ENCODE measurements around the gene KIDINS220.

Gene KIDINS220

DNA sequence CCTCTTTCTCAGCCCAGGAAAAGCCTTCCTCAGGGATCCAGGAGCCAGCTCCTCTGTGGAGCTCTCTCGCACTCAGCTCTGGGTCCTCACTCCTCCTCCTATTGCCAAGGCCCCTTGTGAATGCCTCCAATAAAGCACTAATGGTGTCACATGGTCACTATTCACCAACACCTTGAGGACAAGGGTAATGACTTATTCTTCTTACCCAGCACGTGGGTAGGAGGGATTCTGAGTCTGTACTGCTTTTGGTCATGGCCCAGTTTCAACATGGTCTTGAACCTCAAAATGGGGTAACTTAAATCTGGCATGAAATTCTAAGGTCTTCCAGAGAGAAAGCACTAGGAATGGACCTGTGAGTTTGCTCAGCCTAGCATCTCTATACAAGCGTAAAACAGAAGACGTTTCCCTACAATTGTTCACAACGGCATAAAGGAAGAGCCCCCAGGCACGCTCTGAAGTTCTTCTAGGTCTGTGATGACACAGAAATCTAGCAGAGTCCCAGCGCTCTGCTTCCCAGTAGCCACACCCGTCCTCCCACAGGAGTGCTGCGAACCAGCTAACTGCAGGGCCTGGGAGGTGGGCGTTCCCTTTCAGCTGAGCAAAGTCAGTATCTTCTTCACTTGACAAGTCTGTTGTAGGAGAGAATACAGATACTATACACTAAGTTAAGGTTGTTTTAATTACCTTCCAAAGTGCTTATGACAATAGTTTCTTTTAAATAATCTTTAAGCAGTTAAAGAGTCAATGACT is 14.6 kb upstream of the KIDINS220 start:
- no peak for DNase-seq (ENCODE audit: low read depth in 2 of 2)

- no peak for DNase-seq (ENCODE audit: low read depth in 2 of 2)
Measured at GRCh38 chr2:8850845-8851487, 13.6 kb upstream of the KIDINS220 start.

- DNase-seq (ENCODE audit: low read depth in 2 of 2), result no peak
Measured at GRCh38 chr2:8849327-8849726, 11.9 kb upstream of the KIDINS220 start.

DNA sequence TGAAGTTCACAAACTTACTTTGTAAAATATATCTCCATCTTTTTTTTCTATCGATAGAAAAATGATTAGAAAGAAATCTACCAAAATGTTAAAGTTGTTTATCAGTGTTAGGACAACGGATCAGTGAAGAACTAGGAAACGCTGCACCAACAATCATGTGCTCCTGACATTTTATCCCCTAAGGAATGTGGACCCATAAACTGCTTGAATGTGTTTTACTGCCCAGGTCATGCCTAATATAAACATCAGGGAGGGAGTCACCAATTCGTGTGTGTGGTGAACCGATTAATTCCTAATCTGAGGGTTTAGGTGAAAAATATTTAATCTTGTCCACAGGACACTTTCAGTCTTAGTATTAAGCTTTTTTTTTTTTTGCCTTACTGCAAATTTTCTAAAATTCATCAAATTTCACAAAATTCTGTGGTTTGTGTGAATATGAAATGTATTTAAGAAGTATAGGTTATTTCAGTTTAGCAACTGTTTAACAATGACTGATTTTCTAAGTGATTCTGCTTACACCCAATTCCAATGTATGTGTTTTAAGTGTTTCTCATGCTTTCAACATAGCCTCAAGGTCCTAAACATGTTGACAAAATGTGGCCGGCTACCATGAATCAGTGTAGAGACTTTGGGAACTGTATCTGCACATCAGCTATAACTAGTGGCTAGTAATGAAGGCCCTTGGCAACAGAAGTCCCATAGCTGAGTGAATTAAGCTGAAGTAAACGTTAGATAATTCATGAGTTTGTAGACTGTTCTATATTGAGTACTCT is 11.1 kb upstream of the KIDINS220 start:
- no peak for DNase-seq (ENCODE audit: low read depth in 2 of 2)

DNA sequence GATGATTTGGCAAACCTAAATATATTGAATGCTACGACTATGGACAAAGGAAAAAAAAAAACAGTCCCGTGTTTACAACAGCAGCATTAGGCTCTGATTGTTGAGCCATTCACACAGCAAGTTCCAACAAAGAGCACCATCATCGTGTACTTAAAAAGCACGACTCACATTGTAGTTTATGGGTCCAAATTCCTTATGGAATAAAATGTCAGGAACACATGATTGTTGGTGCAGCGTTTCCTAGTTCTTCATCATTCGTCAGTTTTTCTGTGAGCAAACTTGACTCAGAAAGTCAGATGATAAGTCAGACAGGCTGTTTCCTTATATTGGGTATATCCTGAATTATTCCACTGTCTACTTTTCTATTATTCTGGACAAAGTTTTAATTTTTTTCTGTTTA is 10.0 kb upstream of the KIDINS220 start:
- no peak for DNase-seq (ENCODE audit: low read depth in 2 of 2)

- no peak for DNase-seq (ENCODE audit: low read depth in 2 of 2)
Measured at GRCh38 chr2:8841932-8842331, 4.5 kb upstream of the KIDINS220 start.

- DNase-seq (ENCODE audit: low read depth in 2 of 2), result no peak
Measured at GRCh38 chr2:8840475-8841091, 3.2 kb upstream of the KIDINS220 start.

DNA sequence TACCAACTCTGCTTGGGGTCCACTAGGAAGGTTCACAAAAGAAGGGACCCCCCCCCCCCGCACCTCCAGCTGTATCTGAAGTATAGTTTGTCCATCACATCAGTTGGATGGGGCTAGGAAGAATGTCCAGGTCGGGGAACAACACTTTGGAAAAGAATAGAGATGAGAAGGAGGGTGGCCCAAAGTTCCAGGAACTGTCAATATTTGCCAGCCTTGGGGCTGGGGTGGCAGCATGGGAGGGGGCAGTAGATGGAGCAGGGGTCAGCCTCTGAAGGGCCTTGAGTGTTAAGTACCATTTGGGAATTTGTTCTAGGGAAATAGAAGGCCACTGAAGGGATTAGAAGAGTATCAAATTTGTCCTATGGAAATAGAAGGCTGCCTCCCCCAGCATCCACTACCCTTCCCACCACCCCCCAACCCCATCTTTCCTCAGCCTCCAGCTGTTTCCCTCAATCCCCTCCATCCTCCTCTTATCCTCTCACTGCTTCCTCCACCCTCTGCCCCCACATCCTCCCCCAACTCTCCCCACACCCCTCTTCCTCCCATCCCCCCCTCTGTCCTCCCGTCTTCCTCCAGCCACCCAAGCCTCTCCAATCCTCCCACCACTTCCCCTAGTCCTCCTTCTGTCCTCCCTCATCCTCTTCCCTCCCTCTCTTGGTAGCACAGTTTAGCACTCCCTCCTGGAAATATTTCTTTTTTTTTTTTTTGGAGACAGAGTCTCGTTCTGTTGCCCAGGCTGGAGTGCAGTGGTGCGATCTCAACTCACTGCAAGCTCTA is 2.0 kb upstream of the KIDINS220 start:
- DNase-seq (ENCODE audit: low read depth in 2 of 2), result no peak

DNA sequence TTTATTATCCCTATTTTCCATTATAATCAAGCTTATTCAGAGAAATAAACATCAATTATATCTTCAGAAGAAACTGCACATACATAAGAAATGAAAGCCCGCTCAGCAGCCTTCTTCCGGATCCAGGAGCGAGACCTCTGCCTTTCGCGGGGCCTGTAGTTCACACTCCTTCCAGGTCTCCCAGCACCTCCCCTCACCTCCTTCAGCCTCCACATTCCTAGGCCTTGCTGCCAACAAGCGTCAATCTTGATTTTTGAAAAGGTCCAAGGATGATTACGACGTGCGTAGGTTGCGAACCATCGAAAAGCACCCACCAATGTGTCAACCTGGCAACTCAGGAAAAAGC is 355 bp upstream of the KIDINS220 start:
- no peak for DNase-seq (ENCODE audit: low read depth in 2 of 2)

GRCh38 chr2:8835279-8835678 is 2.1 kb downstream of the KIDINS220 start:
- DNase-seq (ENCODE audit: low read depth in 2 of 2), result no peak

DNA sequence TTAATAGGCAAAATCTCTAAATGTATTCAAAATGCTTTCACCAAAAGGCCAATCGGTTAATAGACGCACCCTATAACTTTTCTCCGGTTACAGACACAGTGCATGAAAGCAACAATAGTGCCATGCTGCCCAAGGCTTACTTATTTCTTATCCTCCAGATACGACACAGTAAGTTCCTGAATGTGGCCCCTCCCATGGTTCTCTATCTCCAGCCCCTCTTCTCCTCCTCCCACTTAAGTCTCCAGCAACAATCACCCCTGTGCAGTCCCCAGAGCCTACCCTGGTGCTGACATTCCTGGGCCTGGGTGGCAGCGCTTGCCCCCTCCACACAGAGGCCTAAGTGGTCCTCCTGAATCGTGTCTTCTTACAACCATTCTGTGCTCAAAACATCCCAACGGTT is 3.6 kb downstream of the KIDINS220 start:
- no peak for DNase-seq (ENCODE audit: low read depth in 2 of 2)

DNA sequence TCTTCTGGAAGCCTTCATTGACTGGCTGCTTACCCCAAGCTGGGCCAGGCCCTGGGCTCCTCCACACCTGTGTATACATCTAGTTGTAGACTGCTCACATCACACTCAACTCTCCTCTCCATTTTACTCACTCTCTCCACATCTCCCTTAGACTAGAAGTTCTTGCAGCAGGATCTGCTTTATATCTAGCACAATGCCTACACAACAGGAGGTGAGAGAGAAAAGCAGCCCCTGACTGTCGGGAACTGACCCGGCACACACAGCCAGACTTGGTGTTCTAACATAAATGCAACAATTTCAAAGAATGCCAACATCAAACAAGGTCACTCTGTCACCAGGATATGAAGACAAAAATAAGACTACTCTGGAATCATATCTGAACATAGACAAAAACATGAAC is 5.9 kb downstream of the KIDINS220 start:
- DNase-seq (ENCODE audit: low read depth in 2 of 2), result no peak

DNA sequence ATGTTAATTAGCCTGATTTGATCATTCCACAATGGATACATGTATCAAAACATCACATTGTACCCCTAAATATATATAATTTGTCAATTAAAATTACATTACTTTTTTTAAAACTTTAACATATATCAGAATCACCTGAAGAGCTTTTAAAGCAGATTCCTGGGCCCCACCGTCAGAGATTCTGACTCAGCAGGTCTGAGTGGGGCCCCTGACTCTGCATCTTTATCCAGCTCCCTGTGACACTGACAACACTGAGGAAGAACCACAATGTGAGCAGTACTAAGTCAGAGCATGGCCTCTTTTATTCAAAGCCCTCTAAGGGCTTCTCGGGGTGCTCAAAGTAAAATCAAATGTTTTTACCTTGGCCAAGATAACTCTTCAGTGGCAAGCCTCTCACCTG is 9.7 kb downstream of the KIDINS220 start:
- no peak for DNase-seq (ENCODE audit: low read depth in 2 of 2)

DNA sequence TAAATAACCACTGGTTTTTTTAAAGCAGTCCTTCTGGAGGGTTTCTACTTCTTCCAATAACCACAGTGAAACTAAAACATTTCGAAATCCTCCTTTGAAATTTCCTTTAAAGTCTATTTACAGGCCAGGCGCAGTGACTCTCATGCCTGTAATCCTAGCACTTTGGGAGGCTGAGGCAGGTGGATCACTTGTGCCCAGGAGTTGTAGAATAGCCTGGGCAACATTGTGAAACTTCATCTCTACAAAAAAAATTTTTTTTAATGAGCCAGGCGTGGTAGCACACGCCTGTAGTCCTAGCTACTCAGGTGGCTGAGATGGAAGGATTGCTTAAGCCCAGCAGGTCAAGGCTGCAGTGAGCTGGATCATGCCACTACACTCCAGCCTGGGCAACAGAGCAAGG is 15.2 kb downstream of the KIDINS220 start:
- no peak for DNase-seq (ENCODE audit: low read depth in 2 of 2)

DNA sequence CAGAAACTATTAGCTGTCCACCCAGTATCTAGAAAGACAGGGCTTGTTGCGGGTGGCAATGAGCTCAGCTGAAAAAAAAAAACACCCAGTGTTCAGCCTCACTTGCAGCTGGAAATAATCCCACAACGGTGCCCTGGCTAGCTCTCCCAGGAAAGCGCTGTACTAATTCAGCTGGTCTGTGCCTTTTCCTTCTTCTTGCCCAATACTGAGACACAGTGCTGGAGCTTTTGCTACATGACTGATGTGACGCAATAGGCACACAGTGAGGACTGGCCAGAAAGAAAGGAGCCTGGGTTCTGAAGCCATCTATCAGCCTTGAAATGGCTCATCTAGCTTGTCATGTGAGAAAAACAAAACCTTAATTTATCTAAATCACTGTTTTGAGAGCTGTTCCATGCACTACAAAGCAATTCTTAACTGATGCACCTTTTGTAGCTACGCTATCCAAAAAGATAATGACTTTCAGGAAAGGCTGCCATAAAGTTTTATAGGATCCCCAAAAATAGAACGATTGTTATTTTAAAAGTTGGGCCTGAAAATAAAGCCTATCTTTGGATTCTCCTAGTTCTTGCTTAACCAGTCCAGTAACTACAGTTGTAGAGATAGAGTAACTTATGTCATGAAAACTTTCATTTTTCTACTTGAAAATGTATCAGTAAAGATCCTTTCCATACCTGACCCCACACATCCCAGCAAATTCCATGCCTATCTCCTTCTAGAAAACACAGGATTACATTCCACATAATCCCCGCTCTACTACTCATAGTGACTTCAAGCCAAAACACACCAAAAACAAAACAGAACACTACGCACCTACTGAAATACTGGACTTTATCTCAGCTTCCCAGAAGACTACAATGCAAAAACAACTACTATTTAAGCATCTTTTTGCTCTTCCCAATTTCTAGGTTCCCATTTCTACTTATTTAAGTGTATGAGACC is 15.9 kb downstream of the KIDINS220 start:
- DNase-seq (ENCODE audit: low read depth in 2 of 2), result no peak

DNA sequence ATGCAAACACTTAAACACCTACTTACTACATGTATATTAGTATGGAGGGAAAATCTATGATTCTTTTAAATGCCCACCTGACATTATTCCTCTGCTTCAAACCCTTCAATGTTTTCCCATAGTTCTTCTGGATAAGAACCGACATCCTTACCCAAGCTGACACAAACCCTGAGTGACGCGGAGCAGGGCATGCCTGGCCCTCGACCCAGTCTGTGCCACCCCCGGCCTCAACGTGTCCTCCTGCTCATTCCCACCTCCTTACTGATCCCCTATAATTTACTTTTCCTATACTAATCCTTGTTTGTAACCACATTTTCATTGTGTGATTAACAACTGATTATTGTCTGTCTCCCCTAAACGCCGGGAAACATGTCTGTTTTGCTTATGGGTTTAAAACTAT is 17.5 kb downstream of the KIDINS220 start:
- no peak for DNase-seq (ENCODE audit: low read depth in 2 of 2)

DNA sequence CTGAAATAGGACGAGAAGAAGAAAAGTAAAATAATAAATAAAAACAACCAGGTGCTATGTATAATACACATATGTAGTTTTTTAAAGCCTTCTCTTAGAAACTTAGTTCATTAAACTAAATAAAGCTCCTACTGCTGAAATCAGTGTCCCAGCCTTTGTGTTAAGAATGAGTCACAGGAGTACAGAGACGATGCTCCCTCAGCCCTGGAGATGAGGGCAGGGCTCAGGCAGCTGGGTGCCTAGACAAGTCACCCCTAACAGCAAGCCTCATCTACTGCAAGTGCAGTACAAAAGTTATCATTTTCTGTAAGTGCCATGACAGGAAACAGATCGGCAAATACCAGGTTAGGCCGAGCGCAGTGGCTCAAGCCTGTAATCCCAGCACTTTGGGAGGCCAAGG is 18.2 kb downstream of the KIDINS220 start:
- DNase-seq (ENCODE audit: low read depth in 2 of 2), result no peak

- DNase-seq (ENCODE audit: low read depth in 2 of 2), result no peak
Measured at GRCh38 chr2:8817221-8817620, 20.2 kb downstream of the KIDINS220 start.

- no peak for DNase-seq (ENCODE audit: low read depth in 2 of 2)
Measured at GRCh38 chr2:8806885-8807704, 30.3 kb downstream of the KIDINS220 start.
